Activated CD4-positive, alpha-beta memory T cell treated with anti-CD3 and anti-CD28 coated beads, Interleukin-2, amount 10 ng/mL, durations not matched to agents 7 days and 5 days (primary cell): ENCODE data around the gene OR13F1. TPM values are rescaled to one million over a fixed set of nuclear protein-coding genes. Genes with fewer than 3 reads are reported as not detected.
"Not testable (repeated sequence)": the region's sequence is repeated elsewhere in the genome, so short reads cannot be mapped to it uniquely, and the experiment has no call there.

Source experiments
- CTCF ChIA-PET: fragments of 350-600 bp; sonication (Branson Sonifier 250); formaldehyde crosslinking; loops from one replicate; lab custom pipeline; 2021; ENCODE audit warnings: antibody characterized with exemption, inconsistent platforms; lab: Charles Lee
- POLR2A ChIA-PET: fragments of 350-600 bp; sonication (Branson Sonifier 250); formaldehyde crosslinking; loops from one replicate; lab custom pipeline; 2021; ENCODE audit warnings: antibody characterized with exemption; lab: Charles Lee
- DNase-seq: peaks from one replicate; pipeline ENCODE4 v3.0.0-alpha.2; 2020
- H3K27ac Mint-ChIP-seq: one replicate; pipeline ENCODE4 v1.8.0; 2021; ENCODE audit warnings: mild to moderate bottlenecking, mixed read lengths
- H3K27me3 Mint-ChIP-seq: one replicate; pipeline ENCODE4 v1.8.0; 2021; ENCODE audit warnings: mixed read lengths
- H3K36me3 Mint-ChIP-seq: one replicate; pipeline ENCODE4 v1.8.0; 2021; ENCODE audit warnings: low read depth, mixed read lengths
- H3K4me1 Mint-ChIP-seq: one replicate; pipeline ENCODE4 v1.8.0; 2021; ENCODE audit warnings: mixed read lengths
- H3K4me3 Mint-ChIP-seq: one replicate; pipeline ENCODE4 v1.8.0; 2021; ENCODE audit warnings: mild to moderate bottlenecking, mixed read lengths
- H3K9me3 Mint-ChIP-seq: one replicate; pipeline ENCODE4 v1.8.0; 2021; ENCODE audit warnings: mixed read lengths
- total RNA-seq, 2 experiments: library from RNA; stranded (reverse); gene quantifications; one replicate each; pipeline ENCODE4 v1.2.3, GENCODE V29; 2021

The OR13F1 gene, protein sequence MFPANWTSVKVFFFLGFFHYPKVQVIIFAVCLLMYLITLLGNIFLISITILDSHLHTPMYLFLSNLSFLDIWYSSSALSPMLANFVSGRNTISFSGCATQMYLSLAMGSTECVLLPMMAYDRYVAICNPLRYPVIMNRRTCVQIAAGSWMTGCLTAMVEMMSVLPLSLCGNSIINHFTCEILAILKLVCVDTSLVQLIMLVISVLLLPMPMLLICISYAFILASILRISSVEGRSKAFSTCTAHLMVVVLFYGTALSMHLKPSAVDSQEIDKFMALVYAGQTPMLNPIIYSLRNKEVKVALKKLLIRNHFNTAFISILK
- not detected for total RNA-seq

DNA sequence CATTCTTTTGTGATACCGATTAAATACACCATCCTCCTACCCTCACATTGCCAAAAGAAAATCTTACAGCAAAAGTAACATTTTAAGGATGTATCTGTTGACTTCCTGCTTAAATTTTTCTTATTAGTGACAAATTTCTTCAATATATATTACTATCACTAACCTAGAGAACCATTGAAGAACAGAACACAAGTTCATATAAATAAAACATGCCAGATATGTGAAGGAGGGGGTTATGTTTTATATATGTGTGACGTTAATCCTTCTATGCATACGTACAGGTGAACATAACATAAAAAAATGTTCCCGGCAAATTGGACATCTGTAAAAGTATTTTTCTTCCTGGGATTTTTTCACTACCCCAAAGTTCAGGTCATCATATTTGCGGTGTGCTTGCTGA, at the start of gene OR13F1:
TSS of gene OR13F1 (plus strand) at position 301 of the 400 bp plus-strand sequence. CDS start at position 301, 0 bp downstream.
- ChIA-PET CTCF (no interaction called here), POLR2A (no interaction called here)
- no peaks in the 10 kb centered on the region for H3K36me3 Mint-ChIP-seq
- no peaks in the 10 kb centered on the region for H3K4me1 Mint-ChIP-seq
- H3K27ac Mint-ChIP-seq, result no peak within 1 kb of the TSS
- no peaks in the 10 kb centered on the region for H3K27me3 Mint-ChIP-seq
- peaks cover 3% of the 10 kb centered on the region for H3K9me3 Mint-ChIP-seq
- no peak for DNase-seq
- H3K4me3 Mint-ChIP-seq, result no peak within 1 kb of the TSS

DNA sequence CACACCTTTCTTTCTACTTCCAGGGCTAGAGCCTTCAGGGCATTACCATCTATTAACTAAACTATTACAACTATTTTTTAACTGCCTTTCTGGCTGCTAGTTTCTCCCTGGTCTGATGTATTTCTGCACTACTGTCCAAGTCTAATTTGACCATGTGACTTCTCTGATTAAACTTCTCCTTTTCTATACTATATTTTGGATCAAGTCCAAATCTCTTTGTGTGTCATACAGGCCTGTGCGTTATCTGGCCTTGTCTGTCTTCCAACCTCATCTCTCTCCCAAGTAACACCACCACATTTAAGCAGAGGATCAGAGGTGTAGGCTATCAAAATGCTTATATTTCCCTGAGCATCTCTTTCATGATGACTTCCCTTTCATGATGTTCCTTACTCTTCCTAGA, 47.2 kb upstream of the OR13F1 start:
- Mint-ChIP-seq H3K4me1 (no peaks in the 10 kb centered on the region), H3K4me3 (no peak overlapping the region), H3K27ac (no peak overlapping the region), H3K9me3 (peaks cover 2% of the 10 kb centered on the region), H3K27me3 (no peaks in the 10 kb centered on the region), H3K36me3 (no peaks in the 10 kb centered on the region)
- POLR2A ChIA-PET, result no interaction called here
- CTCF ChIA-PET, result no interaction called here
- DNase-seq, result no peak

DNA sequence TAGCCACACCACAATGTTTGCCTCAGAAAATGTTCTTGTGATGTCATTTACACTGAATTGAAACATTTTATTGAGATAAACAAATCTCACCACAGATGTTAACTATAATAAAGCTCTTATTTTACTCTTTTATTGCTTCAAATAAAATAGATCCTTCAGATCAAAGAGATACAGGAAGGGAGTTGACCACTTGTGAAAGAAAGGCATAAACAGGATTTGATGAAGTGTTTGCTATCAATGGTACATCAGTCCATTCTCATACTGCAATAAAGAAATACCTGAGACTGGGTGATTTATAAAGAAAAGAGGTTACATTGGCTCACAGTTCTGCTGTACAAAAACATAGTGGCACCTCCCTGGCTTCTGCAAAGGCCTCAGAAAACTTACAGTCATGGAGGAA, 40.2 kb upstream of the OR13F1 start:
- CTCF ChIA-PET, result no interaction called here

DNA sequence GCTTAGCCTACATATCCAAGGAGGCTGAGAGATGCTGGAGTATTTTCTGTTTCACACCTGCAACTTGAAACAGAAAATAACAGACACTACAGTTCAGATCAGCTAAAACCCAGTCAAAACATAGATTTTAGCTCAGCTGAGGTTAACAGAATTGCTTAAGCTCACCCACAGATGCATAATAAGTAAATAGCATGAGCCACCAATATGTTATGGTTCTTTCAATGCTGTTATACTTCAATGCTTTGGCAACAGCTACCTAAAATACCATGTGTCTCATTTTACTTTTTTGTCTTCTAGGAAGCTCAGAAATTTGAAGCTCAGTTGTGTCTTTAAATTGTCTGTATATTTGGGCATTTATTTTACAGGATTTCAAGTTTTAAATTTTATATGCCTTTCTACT, 35.8 kb upstream of the OR13F1 start:
- no peak overlapping the region for H3K4me3 Mint-ChIP-seq
- POLR2A ChIA-PET, result no interaction called here
- no peak overlapping the region for H3K27ac Mint-ChIP-seq
- CTCF ChIA-PET, result no interaction called here
- no peaks in the 10 kb centered on the region for H3K36me3 Mint-ChIP-seq
- DNase-seq, result no peak
- H3K9me3 Mint-ChIP-seq, result no peaks in the 10 kb centered on the region
- no peaks in the 10 kb centered on the region for H3K4me1 Mint-ChIP-seq
- H3K27me3 Mint-ChIP-seq, result no peaks in the 10 kb centered on the region

More for the DNA sequence above, 40.2 kb upstream of the OR13F1 start:
- no peak for DNase-seq
- Mint-ChIP-seq H3K27me3 (no peaks in the 10 kb centered on the region), H3K4me1 (no peaks in the 10 kb centered on the region), H3K27ac (no peak overlapping the region), H3K9me3 (peaks cover 2% of the 10 kb centered on the region), H3K36me3 (no peaks in the 10 kb centered on the region), H3K4me3 (no peak overlapping the region)
- POLR2A ChIA-PET, result no interaction called here

DNA sequence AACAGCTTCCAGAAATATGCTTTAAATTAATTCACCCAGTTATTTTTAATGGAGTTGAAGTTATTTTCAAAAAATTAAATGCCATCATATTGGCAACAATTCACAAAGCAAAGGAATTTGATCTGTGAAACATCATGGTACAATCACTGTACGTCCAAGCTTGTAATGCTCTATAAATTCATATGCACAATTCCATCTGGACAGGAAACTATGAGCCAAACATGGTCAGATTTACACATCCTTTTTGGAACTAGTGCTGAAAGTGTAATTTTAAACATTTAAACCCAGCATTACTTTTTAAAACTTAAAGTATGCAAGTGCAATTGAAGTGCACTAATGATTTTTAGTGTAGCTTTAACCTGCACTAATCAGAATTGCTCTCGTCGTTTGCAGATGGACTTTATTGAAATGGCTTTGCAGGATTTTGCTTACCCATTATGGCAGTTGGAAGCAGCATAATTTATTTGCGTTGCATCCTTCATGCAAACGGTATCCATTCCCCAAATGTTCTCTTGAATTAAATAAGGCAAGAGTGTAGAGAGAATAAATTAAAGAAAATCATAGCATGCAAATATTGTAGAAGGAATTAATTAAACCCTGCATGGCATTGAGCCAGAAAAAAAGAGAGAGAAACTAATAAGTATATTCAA, 21.0 kb upstream of the OR13F1 start:
- CTCF ChIA-PET, result no interaction called here
- H3K9me3 Mint-ChIP-seq, result no peaks in the 10 kb centered on the region
- H3K27ac Mint-ChIP-seq, result no peak overlapping the region
- H3K36me3 Mint-ChIP-seq, result no peaks in the 10 kb centered on the region
- POLR2A ChIA-PET, result no interaction called here
- H3K4me1 Mint-ChIP-seq, result no peaks in the 10 kb centered on the region
- H3K4me3 Mint-ChIP-seq, result no peak overlapping the region
- no peaks in the 10 kb centered on the region for H3K27me3 Mint-ChIP-seq
- DNase-seq, result no peak

DNA sequence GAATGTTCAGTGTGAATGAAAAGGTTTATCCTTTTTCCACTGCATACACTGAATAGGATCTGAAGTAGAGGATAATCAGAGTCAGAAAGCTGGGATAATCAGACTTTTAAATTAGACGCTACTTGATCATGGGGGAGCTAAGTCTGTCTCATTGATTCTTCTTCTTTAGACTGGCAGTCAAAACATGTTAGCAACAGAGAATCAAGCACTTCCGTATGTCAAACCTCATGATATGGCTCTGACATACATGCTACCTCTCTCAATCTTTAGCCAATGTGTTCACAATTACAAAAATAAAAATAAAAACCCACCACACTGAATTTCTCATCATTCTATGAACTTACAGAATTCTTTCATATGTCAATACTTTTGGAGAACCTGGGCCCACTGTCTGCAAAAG, 19.0 kb upstream of the OR13F1 start:
- ChIA-PET POLR2A (no interaction called here), CTCF (no interaction called here)
- Mint-ChIP-seq H3K27ac (no peak overlapping the region), H3K4me3 (no peak overlapping the region), H3K36me3 (no peaks in the 10 kb centered on the region), H3K9me3 (no peaks in the 10 kb centered on the region), H3K27me3 (no peaks in the 10 kb centered on the region), H3K4me1 (no peaks in the 10 kb centered on the region)
- no peak for DNase-seq

DNA sequence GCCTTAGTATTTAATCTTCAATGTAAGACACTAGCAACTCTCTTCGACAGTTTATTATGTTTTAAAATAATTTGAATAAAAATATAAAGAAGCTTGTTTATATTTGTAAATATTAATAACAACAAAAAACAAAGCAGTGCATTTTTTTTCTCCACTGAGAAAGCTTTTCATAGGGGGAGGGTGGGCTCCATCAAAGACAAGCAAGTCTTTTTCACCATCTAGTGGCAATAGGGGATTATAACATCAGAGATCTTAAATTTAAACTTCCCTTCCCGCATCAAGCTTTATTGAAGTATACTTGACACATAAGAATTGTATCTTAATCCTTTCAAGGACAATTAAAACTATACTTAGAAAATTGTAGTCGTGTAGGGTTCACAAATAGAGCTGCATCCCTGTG, 9.3 kb upstream of the OR13F1 start:
- H3K9me3 Mint-ChIP-seq, result no peaks in the 10 kb centered on the region
- no peak for DNase-seq
- no peak overlapping the region for H3K4me3 Mint-ChIP-seq
- H3K27ac Mint-ChIP-seq, result no peak overlapping the region
- ChIA-PET POLR2A (no interaction called here), CTCF (no interaction called here)
- no peaks in the 10 kb centered on the region for H3K27me3 Mint-ChIP-seq
- no peaks in the 10 kb centered on the region for H3K36me3 Mint-ChIP-seq
- H3K4me1 Mint-ChIP-seq, result no peaks in the 10 kb centered on the region

DNA sequence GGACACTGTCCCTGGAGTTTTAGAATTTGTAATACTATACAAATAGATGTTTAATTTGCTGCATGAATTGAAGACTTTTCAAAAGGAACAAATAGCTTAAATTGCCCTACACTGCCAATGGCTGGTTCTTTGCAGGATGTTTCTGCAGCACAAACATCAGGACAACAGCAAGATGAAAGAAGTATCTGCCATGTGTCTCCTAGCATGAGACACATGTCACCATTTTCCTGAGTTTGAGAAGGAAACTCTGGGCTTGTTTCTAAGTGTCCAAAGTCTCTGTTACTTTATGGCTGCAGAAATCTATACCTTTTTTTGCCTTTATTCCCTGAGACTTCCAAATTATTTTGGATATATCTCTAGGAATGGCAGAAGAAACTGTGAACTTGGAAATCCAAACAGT, 623 bp upstream of the OR13F1 start:
- Mint-ChIP-seq H3K27ac (no peak overlapping the region), H3K4me1 (no peaks in the 10 kb centered on the region), H3K36me3 (no peaks in the 10 kb centered on the region), H3K9me3 (peaks cover 3% of the 10 kb centered on the region), H3K27me3 (no peaks in the 10 kb centered on the region), H3K4me3 (no peak overlapping the region)
- ChIA-PET POLR2A (no interaction called here), CTCF (no interaction called here)
- DNase-seq, result no peak

DNA sequence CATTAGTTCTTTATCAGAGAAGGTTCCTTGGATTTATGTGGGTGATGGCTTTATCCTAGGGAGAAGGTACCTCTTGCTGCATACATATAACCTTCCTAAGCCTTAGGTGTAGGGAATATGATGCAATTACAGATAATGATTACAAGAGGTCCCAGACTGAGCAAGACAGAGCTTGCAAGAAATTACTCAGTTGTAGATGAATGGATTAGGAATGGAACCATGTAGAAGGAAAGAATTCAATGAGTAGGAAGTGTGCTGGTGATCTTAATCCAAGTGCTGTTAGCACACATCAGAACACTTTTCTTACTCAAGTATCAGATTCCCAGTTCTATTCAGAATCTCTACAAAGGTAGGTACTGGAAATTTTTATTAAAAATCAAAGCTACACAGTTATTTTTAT, 2.5 kb downstream of the OR13F1 start:
- H3K27ac Mint-ChIP-seq, result no peak overlapping the region
- DNase-seq, result no peak
- no peaks in the 10 kb centered on the region for H3K36me3 Mint-ChIP-seq
- H3K4me1 Mint-ChIP-seq, result no peaks in the 10 kb centered on the region
- POLR2A ChIA-PET, result no interaction called here
- no peaks in the 10 kb centered on the region for H3K27me3 Mint-ChIP-seq
- peaks cover 5% of the 10 kb centered on the region for H3K9me3 Mint-ChIP-seq
- CTCF ChIA-PET, result no interaction called here
- no peak overlapping the region for H3K4me3 Mint-ChIP-seq

DNA sequence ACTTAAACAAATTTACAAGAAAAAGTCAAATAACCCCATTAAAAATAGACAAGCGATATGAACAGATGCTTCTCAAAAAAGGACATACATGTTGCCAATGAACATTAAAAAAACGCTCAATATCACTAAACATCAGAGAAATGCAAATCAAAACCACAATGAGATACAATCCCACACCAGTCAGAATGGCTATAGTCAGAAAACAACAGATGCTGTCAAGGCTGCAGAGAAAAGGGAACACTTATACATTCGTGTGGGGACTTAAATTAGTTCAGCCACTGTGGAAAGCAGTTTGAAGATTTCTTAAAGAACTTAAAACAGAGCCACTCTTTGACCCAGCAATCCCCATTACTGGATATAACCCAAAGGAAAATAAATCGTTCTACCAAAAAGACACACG, 10.8 kb downstream of the OR13F1 start:
- Mint-ChIP-seq H3K4me3 (no peak overlapping the region), H3K4me1 (no peaks in the 10 kb centered on the region), H3K9me3 (peaks cover 2% of the 10 kb centered on the region), H3K36me3 (no peaks in the 10 kb centered on the region), H3K27me3 (no peaks in the 10 kb centered on the region), H3K27ac (no peak overlapping the region)
- DNase-seq, result no peak
- ChIA-PET CTCF (no interaction called here), POLR2A (no interaction called here)

DNA sequence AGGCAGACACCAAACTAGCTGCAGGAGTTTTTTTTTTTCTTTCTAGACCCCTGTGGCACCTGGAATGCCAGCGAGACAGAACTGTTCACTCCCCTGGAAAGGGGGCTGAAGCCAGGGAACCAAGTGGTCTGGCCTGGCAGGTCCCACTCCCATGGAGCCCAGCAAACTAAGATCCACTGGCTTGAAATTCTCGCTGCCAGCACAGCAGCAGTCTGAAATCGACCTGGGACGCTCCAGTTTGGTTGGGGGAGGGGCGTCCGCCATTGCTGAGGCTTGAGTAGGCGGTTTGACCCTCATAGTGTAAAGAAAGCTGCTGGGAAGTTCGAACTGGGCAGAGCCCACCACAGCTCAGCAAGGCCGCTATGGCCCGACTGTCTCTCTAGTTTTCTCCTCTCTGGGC, 16.2 kb downstream of the OR13F1 start:
- H3K27ac Mint-ChIP-seq, H3K36me3 Mint-ChIP-seq, POLR2A ChIA-PET, DNase-seq, H3K9me3 Mint-ChIP-seq, H3K4me1 Mint-ChIP-seq, H3K27me3 Mint-ChIP-seq, CTCF ChIA-PET, H3K4me3 Mint-ChIP-seq: not testable (repeated sequence)

DNA sequence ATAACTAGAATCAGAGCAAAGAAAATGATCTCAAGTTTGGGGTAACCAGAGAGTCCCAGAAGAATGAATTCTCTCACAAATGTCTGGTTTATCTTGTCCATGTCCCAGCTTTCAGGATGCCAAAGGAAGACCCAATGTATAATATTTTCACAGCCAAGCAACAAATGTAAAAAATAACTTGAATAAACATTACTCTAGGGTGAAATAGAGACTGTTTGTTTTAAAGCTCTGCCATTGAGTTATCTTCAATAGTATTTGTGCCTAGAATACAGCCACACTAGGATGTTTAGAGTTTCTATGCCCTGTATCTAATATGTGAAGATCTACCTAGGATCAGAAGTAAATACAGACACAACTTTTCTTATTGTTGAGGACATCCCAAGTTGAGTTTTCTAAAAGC, 23.0 kb downstream of the OR13F1 start, which contains the start of gene OR13C4:
TSS of gene OR13C4 (minus strand) at position 101 of the 400 bp plus-strand sequence. CDS start at position 101, 0 bp downstream.
- Mint-ChIP-seq H3K4me3 (no peak within 1 kb of the TSS), H3K27ac (no peak within 1 kb of the TSS), H3K4me1 (no peaks in the 10 kb centered on the region), H3K9me3 (no peaks in the 10 kb centered on the region), H3K27me3 (no peaks in the 10 kb centered on the region), H3K36me3 (no peaks in the 10 kb centered on the region)
- ChIA-PET CTCF (no interaction called here), POLR2A (no interaction called here)
- no peak for DNase-seq

DNA sequence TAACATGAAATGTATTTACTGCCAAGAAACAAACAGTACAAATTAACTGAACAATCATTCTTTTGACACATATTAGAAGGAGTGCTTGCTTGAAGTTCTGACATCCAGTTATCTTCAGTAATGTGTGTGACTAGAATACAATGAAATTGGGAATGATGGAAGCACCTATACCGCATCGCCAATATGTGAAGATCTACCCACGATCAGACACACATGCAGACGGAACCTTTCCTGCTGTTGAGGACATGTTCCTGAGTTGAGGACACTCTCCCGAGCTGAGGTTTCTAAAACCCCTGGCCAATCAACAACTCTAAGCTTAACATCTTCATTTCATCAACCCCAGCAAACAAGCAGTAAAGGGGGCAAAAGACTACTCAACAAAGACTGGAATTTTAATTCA, 32.7 kb downstream of the OR13F1 start, which contains the start of gene OR13C3:
TSS of gene OR13C3 (minus strand) at position 101 of the 400 bp plus-strand sequence. CDS start 133 bp downstream, outside the sequence.
- Mint-ChIP-seq H3K9me3 (no peaks in the 10 kb centered on the region), H3K4me1 (no peaks in the 10 kb centered on the region), H3K4me3 (no peak within 1 kb of the TSS), H3K36me3 (no peaks in the 10 kb centered on the region), H3K27me3 (no peaks in the 10 kb centered on the region), H3K27ac (no peak within 1 kb of the TSS)
- POLR2A ChIA-PET, result no interaction called here
- CTCF ChIA-PET, result no interaction called here
- DNase-seq, result no peak

DNA sequence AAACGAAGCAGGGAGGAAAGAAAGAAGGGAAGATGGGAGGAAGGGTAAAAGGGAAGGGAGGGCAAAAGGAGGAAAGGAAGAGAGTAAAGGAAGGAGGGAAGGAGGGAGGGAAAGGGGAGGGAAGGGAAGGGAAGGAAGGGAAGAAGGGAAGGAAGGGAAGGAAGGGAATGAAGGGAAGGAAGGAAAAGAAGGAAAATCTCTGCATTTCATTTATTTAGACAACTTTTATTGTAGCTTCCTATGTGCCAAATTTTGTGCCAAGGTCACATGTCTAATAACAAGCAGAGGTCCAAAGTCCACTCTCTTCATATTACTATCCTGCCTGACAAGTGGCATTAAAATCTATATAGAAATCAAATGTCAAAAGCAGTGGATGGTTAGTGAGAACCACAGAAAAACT, 35.2 kb downstream of the OR13F1 start:
- Mint-ChIP-seq H3K4me1 (no peaks in the 10 kb centered on the region), H3K36me3 (no peaks in the 10 kb centered on the region), H3K4me3 (no peak overlapping the region), H3K9me3 (no peaks in the 10 kb centered on the region), H3K27me3 (no peaks in the 10 kb centered on the region), H3K27ac (no peak overlapping the region)
- DNase-seq, result no peak
- ChIA-PET CTCF (no interaction called here), POLR2A (no interaction called here)
